ENCODE measurements around the gene ST6GALNAC2.
"Not testable (repeated sequence)": the region's sequence is repeated elsewhere in the genome, so short reads cannot be mapped to it uniquely, and the experiment has no call there.

Gene ST6GALNAC2

DNA sequence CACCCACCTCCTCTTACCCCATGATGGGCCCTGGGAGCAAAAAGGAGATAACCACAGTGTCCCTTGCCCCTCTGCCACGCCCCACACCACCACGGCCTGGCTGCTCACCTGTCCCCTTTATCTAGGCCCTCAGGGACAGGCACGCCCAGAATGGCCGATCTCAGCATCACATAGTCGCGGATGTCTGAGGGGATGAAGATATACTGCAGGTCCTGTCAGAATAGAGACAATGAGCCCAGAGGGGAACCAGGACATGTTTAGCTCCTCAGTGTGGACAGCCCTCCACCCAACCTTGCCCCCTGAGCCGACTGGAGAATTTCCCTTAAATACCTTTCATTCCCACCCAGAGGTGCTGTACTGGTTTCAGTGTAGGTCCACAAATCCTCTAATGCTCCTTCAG lies 15.2 kb downstream of the ST6GALNAC2 start:
- DNase-seq (ENCODE audit: low read depth) = no peak

DNA sequence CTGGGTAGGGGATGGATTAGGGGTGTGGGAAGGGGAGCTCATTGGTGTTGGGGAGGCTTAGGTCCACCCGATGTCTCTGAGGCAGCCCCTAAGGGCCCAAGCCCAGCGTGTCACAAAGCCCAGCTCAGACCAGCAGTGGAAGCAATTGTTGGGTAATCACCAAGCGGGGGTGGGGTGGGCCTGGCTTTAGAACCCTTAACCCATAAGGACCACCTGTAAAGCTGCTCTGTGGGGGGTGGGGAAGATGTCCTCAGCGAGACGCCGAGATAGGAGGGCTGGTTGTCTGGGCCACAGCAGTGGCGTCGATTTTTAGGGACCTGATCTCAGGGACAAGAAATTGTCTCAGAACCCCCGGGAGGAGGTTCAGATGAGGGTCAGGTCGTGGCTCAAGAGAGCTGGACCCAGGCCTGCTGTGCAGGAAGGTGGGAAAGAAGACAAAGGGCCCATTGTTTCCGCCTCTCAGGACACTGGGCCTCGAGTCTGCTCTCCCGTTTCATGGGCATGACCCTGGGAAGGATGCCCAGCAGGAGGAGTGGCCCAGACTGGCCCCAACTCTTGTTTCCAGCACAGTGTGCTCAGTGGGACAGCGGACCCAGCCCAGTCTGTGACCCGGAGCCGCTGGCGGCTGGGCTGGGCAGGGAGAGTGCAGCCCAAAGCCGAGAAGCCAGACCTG lies 15.9 kb downstream of the ST6GALNAC2 start:
- no peak for DNase-seq (ENCODE audit: low read depth)

DNA sequence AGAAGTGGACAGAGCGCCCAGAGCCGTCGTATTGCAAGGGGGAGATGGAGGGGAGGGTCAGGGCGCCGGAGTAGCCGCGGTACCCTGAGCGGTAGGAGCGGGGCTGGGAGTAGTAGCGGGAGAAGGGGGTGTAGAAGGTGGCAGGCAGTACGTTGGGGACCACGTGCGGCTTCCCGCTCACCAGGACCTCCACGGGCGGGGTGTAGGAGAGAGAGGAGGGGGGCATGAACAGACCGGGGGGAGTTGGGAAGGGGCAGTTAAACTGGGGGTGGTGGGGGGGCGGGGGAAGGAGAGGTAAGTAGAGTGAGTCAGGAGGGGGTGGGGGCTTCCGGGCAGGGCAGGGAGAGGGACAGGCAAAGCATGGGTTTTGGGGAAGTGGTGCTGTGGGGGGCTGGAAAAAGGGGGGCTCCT lies 16.8 kb downstream of the ST6GALNAC2 start:
- no peak for DNase-seq (ENCODE audit: low read depth)

DNA sequence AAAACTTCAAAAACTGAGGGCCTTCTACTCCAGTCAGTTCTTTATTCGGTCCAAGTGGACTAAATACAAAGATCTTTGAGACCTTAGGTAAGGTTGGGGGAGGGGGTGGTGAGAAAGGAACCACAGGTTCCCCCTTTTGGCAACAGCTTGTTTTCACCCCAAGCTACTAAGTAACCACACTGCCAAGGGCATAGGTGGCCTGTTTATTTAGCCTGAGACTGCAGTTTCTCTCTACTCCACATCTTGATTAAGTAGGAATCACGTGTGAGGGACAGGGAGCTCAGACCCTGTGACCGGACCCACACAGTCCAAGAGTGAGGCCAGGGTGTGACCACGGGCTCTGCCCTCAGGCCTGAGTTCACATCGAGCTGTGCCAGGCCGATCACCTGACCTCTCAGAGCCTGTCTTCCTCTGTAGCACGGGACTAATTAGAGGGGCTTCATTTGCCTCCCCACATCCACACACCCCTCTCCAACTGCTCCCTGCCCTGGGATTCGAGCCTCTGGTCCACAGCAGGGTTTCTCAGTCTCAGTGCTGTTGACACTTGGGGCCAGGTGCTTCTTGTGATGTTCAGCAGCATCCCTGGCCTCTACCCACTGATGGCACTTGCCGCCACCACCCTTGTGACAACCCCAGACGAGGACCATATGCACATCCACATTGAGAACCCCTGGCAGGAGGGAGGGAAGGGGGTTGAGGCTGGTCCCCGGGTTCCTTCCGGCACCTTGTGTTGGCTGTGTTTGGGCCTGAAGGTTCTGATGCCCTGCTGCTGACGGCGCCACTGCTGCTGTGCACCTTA lies 17.8 kb downstream of the ST6GALNAC2 start:
- DNase-seq (ENCODE audit: low read depth) = no peak

DNA sequence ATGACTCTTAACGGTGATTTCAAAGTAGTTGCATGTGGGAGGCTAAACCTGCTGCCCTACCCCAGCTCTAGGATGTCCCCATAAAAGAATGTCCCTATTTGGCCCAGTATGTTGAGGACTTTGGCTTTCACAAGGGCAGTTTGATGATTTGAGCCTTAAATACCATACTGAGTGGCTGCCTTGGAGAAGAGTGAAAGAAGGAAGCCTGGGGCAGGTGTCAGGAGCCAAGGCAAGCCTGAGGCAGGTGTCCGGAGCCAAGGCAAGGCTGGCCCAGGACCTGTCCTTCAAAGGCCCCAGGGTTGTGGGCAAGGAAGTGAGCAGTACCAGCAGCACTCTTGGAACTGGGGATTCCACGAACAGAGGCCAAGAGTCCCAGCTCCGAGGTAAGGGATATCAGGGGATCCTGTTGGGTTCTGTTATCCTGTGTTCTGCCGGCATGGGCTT lies 18.6 kb downstream of the ST6GALNAC2 start:
- no peak for DNase-seq (ENCODE audit: low read depth)

DNA sequence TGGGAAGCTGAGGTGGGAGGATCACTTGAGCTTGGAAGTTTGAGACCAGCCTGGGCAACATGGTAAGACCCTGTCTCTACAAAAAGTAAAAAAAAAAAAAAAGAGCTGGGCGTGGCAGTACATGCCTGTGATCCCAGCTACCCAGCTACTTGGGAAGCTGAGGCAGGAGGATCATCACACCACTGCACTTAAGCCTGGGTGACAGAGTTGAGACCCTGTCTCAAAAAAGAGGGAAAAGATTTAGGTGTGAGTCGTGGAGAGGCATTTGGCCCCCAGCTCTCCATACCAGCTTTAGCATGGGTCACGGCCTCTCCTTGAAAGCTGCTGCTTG lies 19.1 kb downstream of the ST6GALNAC2 start:
- DNase-seq (ENCODE audit: low read depth) = no peak

DNA sequence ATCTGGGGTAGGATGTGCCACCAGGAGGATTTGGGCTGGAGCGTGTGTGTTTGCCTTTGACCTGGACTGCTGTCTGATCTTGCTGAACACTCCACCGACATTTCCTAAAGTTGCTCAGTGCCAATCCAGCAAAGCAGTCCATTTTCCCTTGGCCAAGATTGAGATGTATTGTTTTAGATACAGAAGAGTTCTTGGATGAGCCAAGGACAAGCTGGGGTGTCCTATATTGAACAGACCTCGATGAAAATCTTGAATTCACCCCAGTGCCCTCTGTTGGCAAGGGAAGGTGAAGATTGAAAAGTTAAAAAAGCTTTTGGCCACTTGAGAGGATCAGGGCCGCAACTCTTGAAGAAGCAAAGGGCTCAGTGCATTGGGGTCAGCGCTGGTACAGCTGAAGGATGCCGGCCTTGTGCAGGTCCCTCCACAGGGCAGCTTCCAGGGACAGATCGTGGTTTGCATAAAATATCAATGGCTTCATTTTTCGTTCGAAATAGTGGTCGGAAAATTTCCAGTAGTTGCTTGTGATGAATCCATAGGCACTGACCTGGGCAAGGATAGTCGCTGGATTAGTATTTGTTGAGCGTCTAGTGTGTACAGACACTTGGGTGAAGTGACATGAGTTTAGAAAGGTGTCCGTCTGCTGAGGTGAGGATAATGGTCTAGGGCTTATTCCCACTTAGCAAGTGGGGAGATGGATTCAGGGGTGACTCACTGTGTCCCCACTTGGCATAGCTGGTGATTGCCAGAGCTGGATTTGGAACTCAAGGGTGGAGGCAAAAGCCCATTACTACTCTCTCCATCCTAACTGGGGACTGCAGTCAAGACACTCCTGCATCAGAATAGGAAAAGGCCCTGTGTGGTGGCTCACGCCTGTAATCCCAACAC lies 19.7 kb downstream of the ST6GALNAC2 start:
- no peak for DNase-seq (ENCODE audit: low read depth)

DNA sequence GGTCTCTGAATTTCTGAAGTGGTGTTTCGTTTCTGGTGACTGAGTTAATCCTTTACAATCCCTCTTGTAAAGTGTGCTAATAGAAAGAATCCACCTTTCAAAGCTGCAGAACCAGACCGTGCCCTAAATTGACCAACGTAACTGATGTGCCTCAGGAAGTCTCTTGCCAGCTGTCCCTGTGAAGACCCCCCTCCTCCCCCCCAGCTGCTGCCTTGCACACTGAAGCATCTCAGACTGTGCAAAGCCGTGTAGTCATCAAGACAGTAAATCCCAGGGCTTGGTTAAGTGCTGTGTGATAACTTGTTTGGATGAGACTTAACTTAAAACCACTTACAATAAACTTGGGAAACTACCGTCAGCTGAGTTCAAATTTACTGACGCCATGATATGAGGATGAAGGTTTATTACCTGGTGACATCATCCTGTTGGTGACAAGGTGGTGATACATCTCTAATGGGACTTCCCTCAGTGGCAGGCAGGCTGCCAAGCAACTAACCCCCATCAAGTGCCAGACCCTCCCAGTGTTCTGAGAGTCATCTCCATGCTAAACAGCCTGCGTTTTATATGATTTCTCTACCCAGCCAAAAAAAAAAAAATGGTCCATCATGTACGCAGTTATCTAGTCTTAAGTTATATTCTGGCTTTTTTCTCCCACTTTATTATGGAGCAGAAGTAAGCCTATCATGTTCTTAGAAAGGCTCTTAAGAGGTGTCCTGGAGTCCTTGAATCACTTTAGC lies 20.5 kb downstream of the ST6GALNAC2 start:
- not testable (repeated sequence) for DNase-seq (ENCODE audit: low read depth)

DNA sequence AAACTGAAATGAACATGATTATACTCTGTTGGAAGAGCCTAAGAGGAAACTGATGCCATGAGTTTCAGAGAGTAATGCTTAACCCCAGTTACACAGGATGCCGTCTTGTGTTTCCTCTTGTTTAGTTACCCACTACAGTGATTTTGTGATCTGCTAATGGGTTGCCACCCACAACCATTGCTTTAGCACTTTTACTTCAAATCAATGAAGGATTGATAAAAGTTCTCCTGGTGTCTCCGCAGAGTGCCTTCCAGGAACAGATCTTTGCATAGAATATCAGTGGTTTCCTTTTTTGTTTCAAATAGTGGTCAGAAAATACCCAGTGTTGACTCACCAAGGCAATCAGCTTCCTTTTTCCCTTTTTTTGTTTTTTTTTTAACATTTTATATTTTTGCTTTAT lies 22.3 kb downstream of the ST6GALNAC2 start:
- DNase-seq (ENCODE audit: low read depth) = not testable (repeated sequence)

DNA sequence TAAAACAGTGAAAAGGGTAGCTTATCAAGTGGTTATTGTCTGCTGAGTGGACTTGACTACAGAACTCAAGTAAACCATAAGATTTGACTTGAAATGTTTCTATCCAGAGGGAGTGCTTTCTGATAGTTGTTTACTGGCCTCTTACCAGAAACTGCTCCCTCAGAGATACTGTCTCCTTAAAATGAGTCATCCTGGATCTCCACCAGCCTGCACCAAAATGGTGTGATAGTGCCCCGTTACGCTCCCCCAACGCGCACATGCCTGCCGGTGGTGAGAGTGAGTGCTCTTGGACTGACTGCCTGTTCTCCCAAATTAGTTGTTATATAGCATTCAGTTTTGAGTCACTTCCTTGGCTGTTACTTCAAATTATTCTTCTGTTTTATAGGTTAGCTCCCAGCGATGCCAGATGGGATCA lies 22.9 kb downstream of the ST6GALNAC2 start:
- DNase-seq (ENCODE audit: low read depth) = no peak

DNA sequence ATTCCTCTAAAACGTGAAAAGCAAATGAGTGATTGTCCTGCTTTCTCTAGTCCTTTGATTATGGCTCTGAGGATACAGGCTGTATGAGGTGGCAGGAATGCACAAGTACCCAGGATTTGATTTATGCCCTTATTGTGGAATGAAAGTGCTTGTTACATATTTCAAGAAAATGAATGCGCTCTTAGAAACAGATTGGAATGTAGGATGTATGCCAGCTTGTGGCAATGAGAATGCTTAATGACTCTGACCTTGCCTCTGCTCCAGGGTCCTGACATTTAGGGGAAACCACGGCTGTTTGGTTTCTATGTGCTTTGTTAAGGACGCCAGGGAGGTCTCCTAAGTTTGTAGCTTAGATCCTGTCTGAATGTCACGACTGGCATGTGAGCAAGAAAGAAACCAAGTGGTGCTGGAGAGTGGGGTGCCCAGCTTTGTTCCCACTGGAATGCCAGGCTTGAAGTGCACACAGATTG lies 23.8 kb downstream of the ST6GALNAC2 start:
- DNase-seq (ENCODE audit: low read depth) = no peak

DNA sequence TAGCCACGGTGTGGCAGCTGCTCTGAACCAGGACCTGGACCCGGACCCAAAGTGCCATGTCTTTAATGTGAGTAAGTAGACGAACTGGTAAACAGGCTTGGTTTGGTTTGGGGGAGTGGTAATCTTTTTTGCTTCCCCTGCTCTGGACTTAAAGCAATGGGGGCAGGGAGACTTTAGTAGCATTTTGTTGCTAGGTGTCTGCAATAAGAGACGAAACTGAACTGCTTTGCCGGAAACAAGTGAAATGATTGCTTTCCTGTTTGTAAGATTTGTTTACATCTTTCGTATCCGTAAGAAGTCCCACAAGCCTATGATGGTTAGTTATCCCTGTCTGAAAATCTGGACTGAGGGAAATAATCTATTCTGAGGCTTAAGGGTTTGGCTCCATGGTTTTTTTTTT lies 24.3 kb downstream of the ST6GALNAC2 start:
- DNase-seq (ENCODE audit: low read depth) = no peak

DNA sequence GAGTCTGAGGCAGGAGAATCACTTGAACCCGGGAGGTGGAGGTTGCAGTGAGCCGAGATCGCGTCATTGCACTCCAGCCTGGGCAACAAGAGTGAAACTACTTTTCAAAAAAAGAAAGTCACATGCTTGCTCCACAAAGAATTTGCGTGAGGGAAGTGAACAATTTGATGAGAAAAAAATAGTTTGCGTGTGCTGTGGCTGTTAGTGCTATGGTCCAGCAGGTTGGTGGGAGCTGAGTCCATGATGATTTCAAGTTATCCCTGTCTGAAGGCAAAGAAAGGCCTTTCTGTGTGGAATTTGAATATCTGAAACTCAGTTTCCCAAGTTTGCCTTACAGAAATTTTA lies 24.8 kb downstream of the ST6GALNAC2 start:
- no peak for DNase-seq (ENCODE audit: low read depth)

DNA sequence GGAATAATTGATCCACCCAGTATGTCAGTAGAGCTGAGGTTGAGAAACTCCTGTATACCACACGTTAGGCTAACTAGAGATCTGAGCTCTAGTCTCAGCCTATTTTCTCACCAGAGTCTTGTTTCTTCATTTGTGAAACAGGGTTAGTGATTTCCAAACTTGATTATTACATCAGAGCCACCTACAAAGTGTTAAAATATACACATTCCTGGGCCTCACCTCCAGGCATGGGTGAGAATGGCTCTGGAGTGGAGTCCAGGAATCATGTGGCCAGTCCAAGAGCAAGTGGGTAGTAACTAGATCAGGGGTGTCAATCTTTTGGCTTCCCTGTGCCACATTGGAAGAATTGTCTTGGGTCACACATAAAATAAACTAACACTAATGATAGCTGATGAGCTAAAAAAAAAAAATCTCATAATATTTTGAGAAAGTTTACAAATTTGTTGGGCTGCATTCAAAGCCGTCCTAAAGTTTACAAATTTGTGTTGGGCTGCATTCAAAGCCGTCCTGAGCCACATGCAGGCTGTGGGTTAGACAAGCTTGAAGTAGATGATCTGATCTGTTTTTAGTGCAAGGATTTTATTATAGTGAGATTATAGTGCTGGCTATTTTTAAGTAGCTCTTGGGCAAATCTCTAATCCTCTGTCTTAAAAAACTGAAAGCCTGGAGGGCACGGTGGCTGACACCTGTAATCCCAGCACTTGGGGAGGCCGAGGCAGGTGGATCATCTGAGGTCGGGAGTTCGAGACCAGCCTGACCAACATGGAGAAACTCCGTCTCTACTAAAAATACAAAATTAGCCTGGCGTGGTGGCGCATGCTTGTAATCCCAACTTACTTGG lies 25.4 kb downstream of the ST6GALNAC2 start:
- no peak for DNase-seq (ENCODE audit: low read depth)

DNA sequence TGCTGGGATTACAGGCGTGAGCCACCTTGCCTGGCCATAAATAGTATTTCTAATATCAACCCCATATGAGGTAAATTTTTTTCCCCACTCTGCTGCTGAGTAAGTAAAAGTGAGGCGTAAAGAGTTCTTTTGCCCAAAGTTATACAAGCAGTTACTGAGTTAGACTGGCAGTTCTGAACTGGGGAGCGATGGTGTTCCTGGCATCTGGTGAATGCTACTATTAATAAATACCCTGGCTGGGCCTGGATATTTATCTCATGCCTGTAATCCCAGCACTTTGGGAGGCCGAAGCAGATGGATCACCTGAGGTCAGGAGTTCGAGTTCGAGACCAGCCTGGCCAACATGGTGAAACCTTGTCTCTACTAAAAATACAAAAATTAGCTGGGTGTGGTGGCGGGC lies 26.2 kb downstream of the ST6GALNAC2 start:
- DNase-seq (ENCODE audit: low read depth) = not testable (repeated sequence)

DNA sequence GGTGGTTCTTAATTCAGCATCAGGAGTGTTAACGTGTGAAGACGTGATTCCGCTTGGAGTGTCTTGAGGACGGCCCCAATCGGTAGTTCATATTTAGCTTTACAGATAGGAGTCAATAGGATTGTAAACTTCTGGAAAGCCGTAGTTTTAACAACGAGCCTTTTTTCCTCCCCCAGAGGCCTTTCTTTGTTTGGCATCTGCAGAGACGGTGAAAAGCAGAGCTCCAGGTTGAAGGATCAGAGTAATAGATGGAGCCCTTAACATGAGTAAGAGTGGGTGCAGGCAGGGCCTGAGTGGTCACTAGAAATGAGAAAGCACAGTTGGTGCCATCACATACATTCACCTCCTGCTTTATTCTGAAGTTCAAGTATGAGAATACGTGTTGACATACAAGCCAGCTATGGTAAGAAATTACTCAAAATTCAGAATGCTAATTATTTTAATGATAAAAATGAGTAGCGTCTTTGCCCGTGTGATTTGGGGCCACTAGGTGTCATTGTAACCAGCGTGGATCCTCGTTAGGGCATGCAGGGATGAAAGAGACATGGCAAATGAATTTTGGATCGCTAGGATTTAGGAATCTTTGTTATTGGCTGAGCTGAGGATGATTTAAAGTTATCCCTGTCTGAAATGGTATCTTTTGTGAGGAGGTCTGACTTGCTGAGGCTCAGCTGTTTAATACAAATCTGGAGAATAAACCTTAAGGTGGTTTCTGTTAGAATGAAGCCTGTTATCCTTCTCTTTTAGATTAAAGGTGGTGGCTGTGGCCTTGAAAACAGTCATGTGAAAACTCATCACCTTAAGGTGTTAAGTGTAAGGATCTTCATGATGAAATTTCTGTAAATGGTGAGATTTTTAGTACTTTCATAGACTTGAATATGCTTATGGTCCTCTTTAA lies 27.2 kb downstream of the ST6GALNAC2 start:
- no peak for DNase-seq (ENCODE audit: low read depth)

DNA sequence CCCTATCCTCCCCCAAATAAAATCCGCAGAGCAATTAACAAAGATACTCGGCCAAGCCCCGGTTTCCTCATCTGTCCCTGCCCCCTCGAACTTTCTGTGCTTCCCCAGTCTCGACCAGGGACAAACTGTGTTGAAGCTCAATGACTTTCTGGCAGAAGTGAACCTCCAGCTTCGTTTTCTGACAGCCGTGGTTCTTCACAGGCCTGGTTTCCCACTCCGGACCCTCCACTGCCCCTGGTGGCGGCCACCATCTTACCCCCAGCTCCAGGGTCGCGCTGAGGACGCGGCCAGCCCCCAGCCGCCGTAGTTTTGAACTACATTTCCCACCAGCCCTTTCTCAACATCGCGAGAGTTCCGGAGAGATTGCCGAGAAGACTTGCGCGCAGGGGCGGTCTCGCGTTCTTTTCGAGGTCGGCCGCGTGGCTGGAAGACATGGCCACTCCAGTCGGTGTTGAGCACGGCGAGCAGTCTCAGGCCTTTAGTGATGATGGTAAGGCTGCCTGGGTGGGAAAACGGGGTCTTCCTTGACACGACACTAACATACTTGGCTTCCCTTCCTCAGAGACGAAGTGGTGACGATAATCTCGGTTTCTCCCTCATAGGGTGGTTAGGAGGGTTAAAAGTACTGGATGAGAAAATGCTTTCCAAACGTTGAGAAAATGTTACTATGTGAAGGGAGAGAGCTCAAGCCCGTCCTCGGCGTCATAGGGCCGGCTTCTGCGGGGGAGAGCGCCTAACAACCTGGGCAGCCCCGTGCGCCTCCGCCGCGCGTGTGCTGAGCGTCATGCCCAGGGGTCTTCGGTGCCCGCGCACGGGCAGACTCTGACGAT lies 28.1 kb downstream of the ST6GALNAC2 start:
- peak; percentile 88 for DNase-seq (ENCODE audit: low read depth)

DNA sequence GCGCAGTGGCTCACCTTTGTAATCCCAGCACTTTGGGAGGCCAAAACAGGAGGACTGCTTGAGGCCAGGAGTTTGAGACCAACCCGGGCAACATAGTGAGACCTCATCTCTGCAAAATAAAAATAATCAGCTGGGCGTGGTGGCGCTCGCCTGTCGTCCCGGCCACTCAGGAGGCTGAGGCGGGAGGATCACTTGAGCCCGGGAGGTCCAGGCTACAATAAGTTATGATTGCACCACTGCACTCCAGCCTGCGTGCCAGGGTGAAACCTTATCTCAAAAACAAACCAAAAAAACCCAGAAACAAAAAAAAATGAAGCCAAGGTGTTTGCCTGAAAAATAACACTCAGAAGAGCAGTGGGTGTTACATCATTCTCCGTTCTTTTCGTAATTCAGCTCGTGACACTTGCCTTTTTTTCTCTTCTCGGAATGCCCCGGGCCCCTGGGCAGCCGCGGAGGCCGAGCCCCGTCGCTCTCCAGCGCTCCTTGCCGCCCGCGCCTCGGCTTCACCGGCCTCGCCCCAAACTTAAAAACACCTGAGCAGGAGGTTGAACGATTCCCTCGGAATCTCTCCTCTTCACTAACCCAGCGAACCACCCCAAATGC lies 28.8 kb downstream of the ST6GALNAC2 start:
- DNase-seq (ENCODE audit: low read depth) = peak; percentile 34

DNA sequence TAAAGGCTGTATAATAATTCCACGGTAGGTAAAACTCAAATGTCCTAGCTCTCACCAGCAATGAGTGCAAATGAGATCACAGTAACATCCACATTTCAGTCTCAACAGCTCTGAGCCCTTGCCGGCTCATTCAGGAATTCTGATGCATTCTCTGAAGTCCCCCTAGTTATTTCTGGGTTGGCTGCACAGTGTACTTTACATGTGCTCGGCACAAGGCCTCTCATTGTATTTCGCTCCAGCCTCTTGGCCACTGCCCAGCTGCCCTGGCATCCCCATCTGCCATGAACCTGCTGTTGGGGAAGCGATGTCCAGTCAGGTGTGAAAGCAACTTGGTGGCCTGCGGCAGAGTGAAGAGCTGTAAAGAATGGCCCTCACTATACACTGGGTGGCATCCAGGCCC lies 31.5 kb downstream of the ST6GALNAC2 start:
- no peak for DNase-seq (ENCODE audit: low read depth)
